Measurements from ENCODE around the gene XYLB.
"Not testable (repeated sequence)": the region's sequence is repeated elsewhere in the genome, so short reads cannot be mapped to it uniquely, and the experiment has no call there.

XYLB gene

GRCh38 chr3:38382506-38383080, 36.0 kb downstream of the XYLB start:
- no peak for DNase-seq (ENCODE audit: low read depth, low spot score)
- H3K27ac ChIP-seq: no peak overlapping the region

GRCh38 chr3:38383156-38383875, 36.7 kb downstream of the XYLB start:
- no peak overlapping the region for H3K27ac ChIP-seq
- DNase-seq (ENCODE audit: low read depth, low spot score): no peak

- DNase-seq (ENCODE audit: low read depth, low spot score): no peak
- H3K27ac ChIP-seq: no peak overlapping the region
These were observed 40.6 kb downstream of the XYLB start for GRCh38 chr3:38386992-38387750.

GRCh38 chr3:38387862-38388261, 41.3 kb downstream of the XYLB start:
- DNase-seq (ENCODE audit: low read depth, low spot score): no peak
- no peak overlapping the region for H3K27ac ChIP-seq

GRCh38 chr3:38392604-38393163, 46.1 kb downstream of the XYLB start:
- DNase-seq (ENCODE audit: low read depth, low spot score): no peak
- no peak overlapping the region for H3K27ac ChIP-seq

GRCh38 chr3:38396239-38396638, 49.7 kb downstream of the XYLB start:
- H3K27ac ChIP-seq: no peak overlapping the region
- DNase-seq (ENCODE audit: low read depth, low spot score): no peak

GRCh38 chr3:38396861-38397260, 50.3 kb downstream of the XYLB start:
- H3K27ac ChIP-seq: no peak overlapping the region
- DNase-seq (ENCODE audit: low read depth, low spot score): no peak

- no peak overlapping the region for H3K27ac ChIP-seq
- DNase-seq (ENCODE audit: low read depth, low spot score): no peak
These were observed 50.7 kb downstream of the XYLB start for GRCh38 chr3:38397320-38397719.

- H3K27ac ChIP-seq: no peak overlapping the region
- DNase-seq (ENCODE audit: low read depth, low spot score): no peak
These were observed 54.8 kb downstream of the XYLB start for GRCh38 chr3:38401246-38401962.

- H3K27ac ChIP-seq: no peak overlapping the region
- DNase-seq (ENCODE audit: low read depth, low spot score): no peak
These were observed 57.7 kb downstream of the XYLB start for GRCh38 chr3:38404286-38404685.

- no peak for DNase-seq (ENCODE audit: low read depth, low spot score)
- H3K27ac ChIP-seq: no peak overlapping the region
These were observed 65.0 kb downstream of the XYLB start for GRCh38 chr3:38411591-38411990.

- not testable (repeated sequence) for DNase-seq (ENCODE audit: low read depth, low spot score); H3K27ac ChIP-seq
These were observed 74.2 kb downstream of the XYLB start for GRCh38 chr3:38420758-38421157.

GRCh38 chr3:38421679-38422336, 75.2 kb downstream of the XYLB start:
- H3K27ac ChIP-seq: no peak overlapping the region
- no peak for DNase-seq (ENCODE audit: low read depth, low spot score)

- not testable (repeated sequence) for DNase-seq (ENCODE audit: low read depth, low spot score); H3K27ac ChIP-seq
These were observed 80.3 kb downstream of the XYLB start for GRCh38 chr3:38426798-38427426.

- DNase-seq (ENCODE audit: low read depth, low spot score); H3K27ac ChIP-seq: not testable (repeated sequence)
These were observed 86.5 kb downstream of the XYLB start for GRCh38 chr3:38432871-38433658.

- not testable (repeated sequence) for H3K27ac ChIP-seq; DNase-seq (ENCODE audit: low read depth, low spot score)
These were observed 87.1 kb downstream of the XYLB start for GRCh38 chr3:38433661-38434060.

- H3K27ac ChIP-seq; DNase-seq (ENCODE audit: low read depth, low spot score): not testable (repeated sequence)
These were observed 92.0 kb downstream of the XYLB start for GRCh38 chr3:38438436-38439069.

- DNase-seq (ENCODE audit: low read depth, low spot score); H3K27ac ChIP-seq: not testable (repeated sequence)
These were observed 96.6 kb downstream of the XYLB start for GRCh38 chr3:38443205-38443604.
